Heart left ventricle (tissue), 13 donors: ENCODE measurements around the gene UBIAD1.

Experiments used
- POLR2A ChIP-seq, 2 donors: fragments of 450-650 bp; IDR thresholded peaks; one replicate each; pipeline ENCODE4 v1.6.1; 2017; ENCODE audit warnings: antibody characterized with exemption in 2 of 2, mild to moderate bottlenecking in 2 of 2, moderate library complexity in 2 of 2
- TF ChIP-seq, protein P1 (sequence below), 12 donors: fragments of 200-600 bp; sonication (generic) in 4 of 12; IDR thresholded peaks; one replicate each; pipeline versions ENCODE4 v1.5.0 to v1.8.0; 2018 to 2022; ENCODE audit warnings: antibody characterized with exemption in 12 of 12, mild to moderate bottlenecking in 5 of 12
- donor health status: ischemic (EF 13 %, LVEDD 7.1; RV severe dilation, severe dysfunction).
- donor health status: DM: no; HTN: yes; CAD: no.
- donor health status: DM: no; HTN: no; CAD: no.
- donor health status: ischemic (EF 25% LVEDD 6.9; RV normal size, moderate dysfunction).
- donor health status: ischemic (EF 25% LVEDD 5.7; RV mildly dilated, moderate dysfunction).
- donor health status: ischemic (EF 35%, LVEDD 5.7; RV mildly dilated, moderate dysfunction).
- donor health status: nonischemic (EF 11% LVEDD 7.7; RV severe dilation, severe dysfunction).
- donor health status: DM: yes; HTN: yes; CAD: no.
- donor health status: PGD.
- donor health status: ischemic (EF 29% LVEDD 5.4; RV normal size, mild dysfunction).
- donor health status: nonischemic (EF 23%, LVEDD 6.1; RV moderate dilation, normal function).

DNA sequence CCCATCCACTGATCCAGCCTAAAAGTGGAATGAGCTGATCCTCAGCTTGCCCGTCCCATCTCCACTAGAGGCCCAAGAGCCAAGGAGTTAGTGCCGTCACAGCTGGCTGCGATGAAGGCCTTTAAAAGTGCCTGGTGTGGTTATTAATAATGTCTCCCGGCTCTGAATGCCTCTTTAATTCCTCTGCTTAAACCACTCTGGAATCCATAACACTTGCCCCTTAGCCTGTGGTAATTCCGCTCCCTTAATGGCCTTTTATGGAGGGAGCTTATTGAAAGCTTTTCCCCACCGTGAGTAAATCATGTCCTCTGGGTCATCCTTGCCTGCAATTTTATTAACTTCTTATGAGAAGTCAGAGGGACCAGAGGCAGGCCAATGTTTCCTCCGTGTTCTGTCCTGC is 55.4 kb downstream of the UBIAD1 start:
- TF ChIP-seq POLR2A (IDR thresholded peaks at IDR 0.05): no peak
- TF ChIP-seq, protein P1, sequence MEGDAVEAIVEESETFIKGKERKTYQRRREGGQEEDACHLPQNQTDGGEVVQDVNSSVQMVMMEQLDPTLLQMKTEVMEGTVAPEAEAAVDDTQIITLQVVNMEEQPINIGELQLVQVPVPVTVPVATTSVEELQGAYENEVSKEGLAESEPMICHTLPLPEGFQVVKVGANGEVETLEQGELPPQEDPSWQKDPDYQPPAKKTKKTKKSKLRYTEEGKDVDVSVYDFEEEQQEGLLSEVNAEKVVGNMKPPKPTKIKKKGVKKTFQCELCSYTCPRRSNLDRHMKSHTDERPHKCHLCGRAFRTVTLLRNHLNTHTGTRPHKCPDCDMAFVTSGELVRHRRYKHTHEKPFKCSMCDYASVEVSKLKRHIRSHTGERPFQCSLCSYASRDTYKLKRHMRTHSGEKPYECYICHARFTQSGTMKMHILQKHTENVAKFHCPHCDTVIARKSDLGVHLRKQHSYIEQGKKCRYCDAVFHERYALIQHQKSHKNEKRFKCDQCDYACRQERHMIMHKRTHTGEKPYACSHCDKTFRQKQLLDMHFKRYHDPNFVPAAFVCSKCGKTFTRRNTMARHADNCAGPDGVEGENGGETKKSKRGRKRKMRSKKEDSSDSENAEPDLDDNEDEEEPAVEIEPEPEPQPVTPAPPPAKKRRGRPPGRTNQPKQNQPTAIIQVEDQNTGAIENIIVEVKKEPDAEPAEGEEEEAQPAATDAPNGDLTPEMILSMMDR (IDR thresholded peaks at IDR 0.05): no peak
